ENCODE data around the gene TBX19.

Gene TBX19

DNA sequence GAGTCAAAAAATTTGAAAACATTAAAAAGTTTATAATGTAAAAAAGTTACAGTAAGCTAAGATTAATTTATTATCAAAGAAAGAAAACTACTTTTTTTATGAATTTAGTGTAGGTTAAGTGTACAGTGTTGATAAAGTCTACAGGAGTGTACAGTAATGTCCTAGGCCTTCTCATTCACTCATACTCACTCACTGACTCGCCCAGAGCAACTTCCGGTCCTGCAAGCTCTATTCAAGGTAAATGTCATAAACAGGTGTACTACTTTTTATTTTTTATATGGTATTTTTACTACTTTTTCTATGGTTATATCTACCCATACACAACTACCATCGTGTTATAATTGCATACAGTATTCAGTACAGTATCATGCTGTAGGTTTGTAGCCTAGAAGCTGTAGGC is 49.6 kb downstream of the TBX19 start:
- no peaks in the 10 kb centered on the region for H3K9me3 ChIP-seq (ENCODE audit: control insufficient read depth, low read length)
- H3K4me1 ChIP-seq (ENCODE audit: control insufficient read depth, insufficient read depth, low read length) = no peaks in the 10 kb centered on the region
- no peaks in the 10 kb centered on the region for H3K27me3 ChIP-seq (ENCODE audit: control insufficient read depth, insufficient read depth, low read length)
- no peaks in the 10 kb centered on the region for H3K36me3 ChIP-seq (ENCODE audit: control insufficient read depth, insufficient read depth, low read length)
- H3K4me3 ChIP-seq (ENCODE audit: low read length) = no peak overlapping the region
- H3K9ac ChIP-seq (ENCODE audit: low read length) = no peak overlapping the region

- no peaks in the 10 kb centered on the region for H3K4me1 ChIP-seq (ENCODE audit: control insufficient read depth, insufficient read depth, low read length)
- no peak overlapping the region for H3K9ac ChIP-seq (ENCODE audit: low read length)
- no peaks in the 10 kb centered on the region for H3K27me3 ChIP-seq (ENCODE audit: control insufficient read depth, insufficient read depth, low read length)
- no peaks in the 10 kb centered on the region for H3K9me3 ChIP-seq (ENCODE audit: control insufficient read depth, low read length)
- no peak overlapping the region for H3K4me3 ChIP-seq (ENCODE audit: low read length)
- no peaks in the 10 kb centered on the region for H3K36me3 ChIP-seq (ENCODE audit: control insufficient read depth, insufficient read depth, low read length)
These were observed 50.9 kb downstream of the TBX19 start for GRCh38 chr1:168331569-168331968.

DNA sequence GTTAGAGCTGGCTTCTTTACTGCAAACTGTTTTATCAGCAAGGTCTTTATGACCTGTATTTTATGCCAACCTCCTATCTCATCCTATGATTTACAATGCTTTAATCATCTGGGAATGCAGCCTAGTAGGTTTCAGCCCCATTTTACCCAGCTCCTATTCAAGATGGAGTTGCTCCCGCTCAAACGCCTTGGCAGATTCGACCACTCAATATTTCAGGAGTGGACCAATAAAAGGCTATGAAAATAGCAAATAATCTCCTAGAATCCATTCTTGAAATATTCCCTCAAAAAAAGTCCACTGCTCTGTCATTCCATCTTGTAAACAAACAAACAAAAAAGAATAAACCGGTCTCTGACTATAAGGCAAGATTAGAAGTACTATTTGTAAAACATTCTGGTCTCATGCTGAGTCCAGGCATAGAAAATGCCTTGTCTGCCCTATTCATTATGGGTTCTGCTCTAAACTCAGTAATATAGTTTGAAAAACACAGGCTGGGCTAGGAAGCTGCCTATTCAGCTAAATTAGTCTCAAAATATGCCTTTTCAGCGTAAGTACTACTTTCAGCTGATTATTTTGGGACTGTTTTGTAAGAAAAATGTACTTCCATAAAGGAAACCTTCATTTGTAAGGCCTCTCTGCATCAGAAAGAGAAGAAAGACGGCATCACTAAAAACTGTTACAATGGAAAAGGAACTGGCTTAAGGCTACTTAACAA is 53.0 kb downstream of the TBX19 start:
- no peaks in the 10 kb centered on the region for H3K9me3 ChIP-seq (ENCODE audit: control insufficient read depth, low read length)
- no peak overlapping the region for H3K9ac ChIP-seq (ENCODE audit: low read length)
- no peaks in the 10 kb centered on the region for H3K36me3 ChIP-seq (ENCODE audit: control insufficient read depth, insufficient read depth, low read length)
- H3K4me1 ChIP-seq (ENCODE audit: control insufficient read depth, insufficient read depth, low read length) = no peaks in the 10 kb centered on the region
- H3K4me3 ChIP-seq (ENCODE audit: low read length) = no peak overlapping the region
- H3K27me3 ChIP-seq (ENCODE audit: control insufficient read depth, insufficient read depth, low read length) = no peaks in the 10 kb centered on the region

- H3K9ac ChIP-seq (ENCODE audit: low read length) = no peak overlapping the region
- no peaks in the 10 kb centered on the region for H3K36me3 ChIP-seq (ENCODE audit: control insufficient read depth, insufficient read depth, low read length)
- H3K4me1 ChIP-seq (ENCODE audit: control insufficient read depth, insufficient read depth, low read length) = no peaks in the 10 kb centered on the region
- H3K27me3 ChIP-seq (ENCODE audit: control insufficient read depth, insufficient read depth, low read length) = no peaks in the 10 kb centered on the region
- no peaks in the 10 kb centered on the region for H3K9me3 ChIP-seq (ENCODE audit: control insufficient read depth, low read length)
- H3K4me3 ChIP-seq (ENCODE audit: low read length) = no peak overlapping the region
These were observed 54.8 kb downstream of the TBX19 start for GRCh38 chr1:168335500-168335899.

- no peak overlapping the region for H3K4me3 ChIP-seq (ENCODE audit: low read length)
- no peak overlapping the region for H3K9ac ChIP-seq (ENCODE audit: low read length)
- no peaks in the 10 kb centered on the region for H3K9me3 ChIP-seq (ENCODE audit: control insufficient read depth, low read length)
- no peaks in the 10 kb centered on the region for H3K36me3 ChIP-seq (ENCODE audit: control insufficient read depth, insufficient read depth, low read length)
- no peaks in the 10 kb centered on the region for H3K27me3 ChIP-seq (ENCODE audit: control insufficient read depth, insufficient read depth, low read length)
- peaks cover 3% of the 10 kb centered on the region for H3K4me1 ChIP-seq (ENCODE audit: control insufficient read depth, insufficient read depth, low read length)
These were observed 58.2 kb downstream of the TBX19 start for GRCh38 chr1:168338589-168339503.

DNA sequence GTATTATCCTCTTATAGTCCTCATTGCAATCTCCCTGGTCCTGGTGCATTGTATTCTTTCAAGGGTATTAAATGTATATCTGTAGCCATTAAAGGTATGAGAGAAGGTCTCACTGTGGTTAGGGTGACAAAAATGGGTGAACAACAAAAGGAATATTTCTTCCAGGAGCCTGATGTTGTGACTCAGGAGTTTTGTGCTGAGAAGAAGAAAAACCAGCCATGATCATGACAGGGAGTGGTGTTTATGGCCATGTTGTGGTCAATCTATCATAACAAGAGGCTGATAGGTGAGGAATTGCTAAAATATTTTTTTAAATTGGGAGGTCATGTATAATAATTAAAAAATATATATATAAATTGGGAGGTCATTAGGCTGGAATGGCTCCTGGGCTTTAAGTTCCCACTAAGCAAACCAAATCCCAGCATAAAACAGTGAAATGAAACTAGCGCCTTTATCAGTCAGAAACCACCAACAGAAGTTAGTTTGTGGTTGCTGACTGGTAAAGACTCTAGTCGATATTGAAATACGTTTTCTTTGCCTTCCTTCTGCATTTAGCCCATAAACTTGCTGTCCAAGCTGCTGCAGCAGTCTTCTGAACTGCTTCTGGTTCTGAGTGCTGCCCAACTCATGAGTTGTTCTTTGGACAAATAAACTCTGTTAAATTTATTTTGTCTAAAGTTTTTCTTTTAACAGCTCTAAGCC is 60.3 kb downstream of the TBX19 start:
- Histone ChIP-seq H3K36me3 (ENCODE audit: control insufficient read depth, insufficient read depth, low read length) (no peaks in the 10 kb centered on the region), H3K9me3 (ENCODE audit: control insufficient read depth, low read length) (no peaks in the 10 kb centered on the region), H3K9ac (ENCODE audit: low read length) (no peak overlapping the region), H3K4me3 (ENCODE audit: low read length) (no peak overlapping the region), H3K4me1 (ENCODE audit: control insufficient read depth, insufficient read depth, low read length) (peaks cover 3% of the 10 kb centered on the region), H3K27me3 (ENCODE audit: control insufficient read depth, insufficient read depth, low read length) (no peaks in the 10 kb centered on the region)

GRCh38 chr1:168341483-168341975 is 60.9 kb downstream of the TBX19 start:
- Histone ChIP-seq H3K4me1 (ENCODE audit: control insufficient read depth, insufficient read depth, low read length) (peaks cover 3% of the 10 kb centered on the region), H3K36me3 (ENCODE audit: control insufficient read depth, insufficient read depth, low read length) (no peaks in the 10 kb centered on the region), H3K9ac (ENCODE audit: low read length) (no peak overlapping the region), H3K4me3 (ENCODE audit: low read length) (no peak overlapping the region), H3K27me3 (ENCODE audit: control insufficient read depth, insufficient read depth, low read length) (no peaks in the 10 kb centered on the region), H3K9me3 (ENCODE audit: control insufficient read depth, low read length) (no peaks in the 10 kb centered on the region)

GRCh38 chr1:168342572-168343280 is 62.0 kb downstream of the TBX19 start:
- no peak overlapping the region for H3K9ac ChIP-seq (ENCODE audit: low read length)
- H3K4me3 ChIP-seq (ENCODE audit: low read length) = no peak overlapping the region
- peaks cover 3% of the 10 kb centered on the region for H3K4me1 ChIP-seq (ENCODE audit: control insufficient read depth, insufficient read depth, low read length)
- no peaks in the 10 kb centered on the region for H3K27me3 ChIP-seq (ENCODE audit: control insufficient read depth, insufficient read depth, low read length)
- no peaks in the 10 kb centered on the region for H3K9me3 ChIP-seq (ENCODE audit: control insufficient read depth, low read length)
- H3K36me3 ChIP-seq (ENCODE audit: control insufficient read depth, insufficient read depth, low read length) = no peaks in the 10 kb centered on the region

- Histone ChIP-seq H3K4me3 (ENCODE audit: low read length) (no peak overlapping the region), H3K4me1 (ENCODE audit: control insufficient read depth, insufficient read depth, low read length) (peaks cover 3% of the 10 kb centered on the region), H3K27me3 (ENCODE audit: control insufficient read depth, insufficient read depth, low read length) (no peaks in the 10 kb centered on the region), H3K9me3 (ENCODE audit: control insufficient read depth, low read length) (no peaks in the 10 kb centered on the region), H3K9ac (ENCODE audit: low read length) (no peak overlapping the region), H3K36me3 (ENCODE audit: control insufficient read depth, insufficient read depth, low read length) (no peaks in the 10 kb centered on the region)
These were observed 62.9 kb downstream of the TBX19 start for GRCh38 chr1:168343566-168343965.

GRCh38 chr1:168344517-168344916 is 63.8 kb downstream of the TBX19 start:
- Histone ChIP-seq H3K9ac (ENCODE audit: low read length) (no peak overlapping the region), H3K9me3 (ENCODE audit: control insufficient read depth, low read length) (no peaks in the 10 kb centered on the region), H3K4me1 (ENCODE audit: control insufficient read depth, insufficient read depth, low read length) (peaks cover 3% of the 10 kb centered on the region), H3K4me3 (ENCODE audit: low read length) (no peak overlapping the region), H3K27me3 (ENCODE audit: control insufficient read depth, insufficient read depth, low read length) (no peaks in the 10 kb centered on the region), H3K36me3 (ENCODE audit: control insufficient read depth, insufficient read depth, low read length) (no peaks in the 10 kb centered on the region)

- H3K4me3 ChIP-seq (ENCODE audit: low read length) = no peak overlapping the region
- peaks cover 3% of the 10 kb centered on the region for H3K4me1 ChIP-seq (ENCODE audit: control insufficient read depth, insufficient read depth, low read length)
- H3K27me3 ChIP-seq (ENCODE audit: control insufficient read depth, insufficient read depth, low read length) = no peaks in the 10 kb centered on the region
These were observed 65.3 kb downstream of the TBX19 start for GRCh38 chr1:168345939-168346338.

More at GRCh38 chr1:168345939-168346338, 65.3 kb downstream of the TBX19 start:
- H3K9ac ChIP-seq (ENCODE audit: low read length) = no peak overlapping the region
- H3K9me3 ChIP-seq (ENCODE audit: control insufficient read depth, low read length) = no peaks in the 10 kb centered on the region
- H3K36me3 ChIP-seq (ENCODE audit: control insufficient read depth, insufficient read depth, low read length) = no peaks in the 10 kb centered on the region
